PC-3 (cell line): ENCODE results near the gene SENP1. TPM values are rescaled to one million over a fixed set of nuclear protein-coding genes. Genes with fewer than 3 reads are reported as not detected.

Source experiments
- ATAC-seq: fragments of 200-7000 bp; cut with Tn5 transposase; 2 replicates; pipeline ENCODE4 v1.9.1; 2020; ENCODE audit warnings: mild to moderate bottlenecking, moderate library complexity
- BruUV-seq: library from RNA; stranded (reverse); fragments of 400-500 nt; replicated peaks from 2 replicates; lab custom pipeline; 2021; lab: Mats Ljungman, UMichigan
- CTCF ChIA-PET: fragments of 300-600 bp; sonication (Branson Sonifier 250); formaldehyde crosslinking; loops from one replicate; lab custom pipeline; 2022; ENCODE audit warnings: antibody characterized with exemption; lab: Charles Lee
- POLR2A ChIA-PET: fragments of 300-600 bp; sonication (Branson Sonifier 250); formaldehyde crosslinking; loops from one replicate; lab custom pipeline; 2022; ENCODE audit warnings: antibody characterized with exemption; ENCODE audit not compliant: unreplicated experiment; lab: Charles Lee
- DNase-seq: peaks from one replicate; pipeline ENCODE4 v3.0.0-alpha.2; 2015
- H2AFZ ChIP-seq: fragments of 300-600 bp; sonication (generic); 2 replicates; pipeline ENCODE4 v1.6.0; 2016; ENCODE audit warnings: antibody characterized with exemption, low read length
- H3F3A ChIP-seq: fragments of 300-600 bp; sonication (generic); one replicate; pipeline ENCODE4 v1.6.0; 2017; ENCODE audit warnings: antibody characterized with exemption, low read length, control low read depth, mild to moderate bottlenecking; ENCODE audit not compliant: unreplicated experiment
- H3K27ac ChIP-seq: fragments of 300-600 bp; sonication (generic); 2 replicates; pipeline ENCODE4 v1.5.1; 2016; ENCODE audit warnings: mild to moderate bottlenecking, low read length
- H3K27me3 ChIP-seq: fragments of 300-600 bp; sonication (generic); 2 replicates; pipeline ENCODE4 v1.6.1; 2016; ENCODE audit warnings: low read length, mixed read lengths
- H3K36me3 ChIP-seq: fragments of 300-600 bp; sonication (generic); 2 replicates; pipeline ENCODE4 v1.6.1; 2016; ENCODE audit warnings: low read depth, mixed run types, low read length, mixed read lengths
- H3K4me1 ChIP-seq: fragments of 300-600 bp; sonication (generic); 2 replicates; pipeline ENCODE4 v1.5.1; 2016; ENCODE audit warnings: low read length; ENCODE audit not compliant: insufficient read depth
- H3K4me2 ChIP-seq: fragments of 300-600 bp; sonication (generic); 2 replicates; pipeline ENCODE4 v1.6.0; 2016; ENCODE audit warnings: low read length
- H3K4me3 ChIP-seq: fragments of 300-600 bp; sonication (generic); 2 replicates; pipeline ENCODE4 v1.5.1; 2016; ENCODE audit warnings: mild to moderate bottlenecking, low read length, mixed read lengths
- H3K79me2 ChIP-seq: fragments of 300-600 bp; sonication (generic); 2 replicates; pipeline ENCODE4 v1.6.1; 2017; ENCODE audit warnings: low read length, mixed read lengths
- H3K9ac ChIP-seq: fragments of 300-600 bp; sonication (generic); 2 replicates; pipeline ENCODE4 v1.6.0; 2016; ENCODE audit warnings: mild to moderate bottlenecking, low read length
- H3K9me2 ChIP-seq: fragments of 300-600 bp; sonication (generic); replicated peaks from 2 replicates; pipeline ENCODE4 v1.6.1; 2016; ENCODE audit warnings: mixed run types, low read length, mixed read lengths
- H3K9me3 ChIP-seq: fragments of 300-600 bp; sonication (generic); 2 replicates; pipeline ENCODE4 v1.6.1; 2016; ENCODE audit warnings: low read length, mixed read lengths
- H4K20me1 ChIP-seq: fragments of 300-600 bp; sonication (generic); 2 replicates; pipeline ENCODE4 v1.6.1; 2016; ENCODE audit warnings: low read length, mixed read lengths
- CTCF ChIP-seq: fragments of 300-600 bp; sonication (generic); conservative IDR thresholded peaks from 2 replicates; pipeline ENCODE4 v1.5.1; 2017; ENCODE audit warnings: antibody characterized with exemption, low read depth, mild to moderate bottlenecking, low read length
- EZH2 ChIP-seq: fragments of 300-600 bp; sonication (generic); IDR thresholded peaks from one replicate; pipeline ENCODE4 v1.6.1; 2017; ENCODE audit warnings: antibody characterized with exemption, mild to moderate bottlenecking, low read length; ENCODE audit not compliant: unreplicated experiment
- EZH2phosphoT487 ChIP-seq: fragments of 300-600 bp; sonication (generic); IDR thresholded peaks from 2 replicates; pipeline ENCODE4 v1.6.1; 2018; ENCODE audit warnings: mild to moderate bottlenecking, antibody characterized with exemption, low read length, borderline replicate concordance
- intact Hi-C: fragments of 100-400 bp; cut with micrococcal nuclease; formaldehyde crosslinking; loops from 2 replicates; pipeline ENCODE4 v1.9.0; 2023
- total RNA-seq: library from RNA; depleted of rRNA; stranded (reverse); fragments of >200 nt; gene quantifications from 2 replicates; pipeline ENCODE4 v1.2.3, GENCODE V29; 2014

SENP1 gene
- total RNA-seq, 1 experiment from 2014 or later, result 20.9 TPM

GRCh38 chr12:48029491-48030172 is 76.2 kb downstream of the SENP1 start:
- Histone ChIP-seq H3K27me3 (no peaks in the 10 kb centered on the region), H3K4me2 (no peak overlapping the region), H3K36me3 (no peaks in the 10 kb centered on the region), H3K4me1 (no peaks in the 10 kb centered on the region), H3K4me3 (no peak overlapping the region), H3K27ac (no peak overlapping the region), H4K20me1 (no peaks in the 10 kb centered on the region), H3K9me3 (no peaks in the 10 kb centered on the region), H3K9ac (no peak overlapping the region), H3K79me2 (no peaks in the 10 kb centered on the region), H3F3A (no peaks in the 10 kb centered on the region), H2AFZ (no peak overlapping the region), H3K9me2 (no peaks in the 10 kb centered on the region)
- BruUV-seq, result no TSS peak
- TF ChIP-seq EZH2phosphoT487 (no peak), EZH2 (no peak)
- DNase-seq (no peak), ATAC-seq (no peak)
- ChIA-PET POLR2A (no interaction called here), CTCF (no interaction called here)
- intact Hi-C loops, result loop anchor here (10.0 kb wide), 1 partner anchor 125 kb away; the partner anchor contains the start of gene VDR

- TF ChIP-seq EZH2phosphoT487 (no peak), EZH2 (no peak), CTCF (no peak)
- POLR2A ChIA-PET, result no interaction called here
- no peaks in the 10 kb centered on the region for H4K20me1 ChIP-seq
Observed at GRCh38 chr12:48028541-48029431, 77.1 kb downstream of the SENP1 start.

GRCh38 chr12:48027183-48028002 is 78.5 kb downstream of the SENP1 start:
- ChIA-PET CTCF (no interaction called here), POLR2A (no interaction called here)
- ATAC-seq, result no peak
- Histone ChIP-seq H3K27ac (no peak overlapping the region), H3K9ac (no peak overlapping the region), H3K4me3 (no peak overlapping the region), H2AFZ (no peak overlapping the region), H4K20me1 (no peaks in the 10 kb centered on the region), H3K4me1 (peaks cover 19% of the 10 kb centered on the region), H3K36me3 (no peaks in the 10 kb centered on the region), H3K79me2 (no peaks in the 10 kb centered on the region), H3K4me2 (no peak overlapping the region), H3K9me2 (no peaks in the 10 kb centered on the region), H3F3A (peaks cover 5% of the 10 kb centered on the region), H3K9me3 (no peaks in the 10 kb centered on the region), H3K27me3 (no peaks in the 10 kb centered on the region)
- intact Hi-C loops, result loop anchor here (10.0 kb wide), 1 partner anchor 123 kb away; the partner anchor contains the start of gene VDR
- no peak for TF ChIP-seq EZH2phosphoT487
- no peak for TF ChIP-seq CTCF
- no peak for TF ChIP-seq EZH2
- no TSS peak for BruUV-seq
- no peak for DNase-seq

More at GRCh38 chr12:48028541-48029431, 77.1 kb downstream of the SENP1 start:
- no TSS peak for BruUV-seq
- ATAC-seq (no peak), DNase-seq (no peak)
- Histone ChIP-seq H3K27me3 (no peaks in the 10 kb centered on the region), H2AFZ (no peak overlapping the region), H3K27ac (no peak overlapping the region), H3K9me2 (no peaks in the 10 kb centered on the region), H3K4me3 (no peak overlapping the region), H3K9ac (no peak overlapping the region), H3K79me2 (no peaks in the 10 kb centered on the region), H3K4me2 (no peak overlapping the region), H3K36me3 (no peaks in the 10 kb centered on the region), H3K4me1 (peaks cover 5% of the 10 kb centered on the region), H3K9me3 (no peaks in the 10 kb centered on the region), H3F3A (no peaks in the 10 kb centered on the region)
- CTCF ChIA-PET, result no interaction called here
- intact Hi-C loops, result loop anchor here (10.0 kb wide), 1 partner anchor 124 kb away; the partner anchor contains the start of gene VDR
